GM12891 (cell line): Measurements from ENCODE around the gene OTOF.

ENCODE experiments used
- POLR2A ChIP-seq: IDR thresholded peaks from 2 replicates; pipeline ENCODE4 v1.6.1; 2011; ENCODE audit warnings: low read depth, low read length, control low read depth
- POLR2AphosphoS5 ChIP-seq: IDR thresholded peaks from 2 replicates; pipeline ENCODE4 v1.6.1; 2011; ENCODE audit warnings: low read depth, low read length, control low read depth
- TAF1 ChIP-seq: IDR thresholded peaks from 2 replicates; pipeline ENCODE4 v1.6.1; 2011; ENCODE audit warnings: low read depth, low read length, control low read depth

- no peak for TF ChIP-seq TAF1
- TF ChIP-seq POLR2AphosphoS5, result no peak
- TF ChIP-seq POLR2A, result no peak
These were observed 56.0 kb downstream of the OTOF start for GRCh38 chr2:26421961-26422360.
